ENCODE data around the gene MEF2C.

The MEF2C gene

GRCh38 chr5:88748666-88749065 lies 134.3 kb downstream of the MEF2C start:
- DNase-seq, result no peak

GRCh38 chr5:88746438-88746882 lies 136.5 kb downstream of the MEF2C start:
- DNase-seq, result no peak

- DNase-seq, result no peak
Observed at GRCh38 chr5:88745093-88745696, 137.8 kb downstream of the MEF2C start.

- no peak for DNase-seq
Observed at GRCh38 chr5:88743231-88743834, 139.7 kb downstream of the MEF2C start.

GRCh38 chr5:88741964-88742363 lies 141.0 kb downstream of the MEF2C start:
- no peak for DNase-seq

- no peak for DNase-seq
Observed at GRCh38 chr5:88740604-88741185, 142.3 kb downstream of the MEF2C start.

GRCh38 chr5:88736494-88736893 lies 146.5 kb downstream of the MEF2C start:
- no peak for DNase-seq

GRCh38 chr5:88734983-88735382 lies 148.0 kb downstream of the MEF2C start:
- DNase-seq, result no peak

GRCh38 chr5:88734191-88734640 lies 148.8 kb downstream of the MEF2C start:
- no peak for DNase-seq

- DNase-seq, result peak; percentile 36
Observed at GRCh38 chr5:88732862-88733261, 150.1 kb downstream of the MEF2C start.

- DNase-seq, result peak; percentile 16
Observed at GRCh38 chr5:88732181-88732633, 150.8 kb downstream of the MEF2C start.

GRCh38 chr5:88729829-88730182 lies 153.2 kb downstream of the MEF2C start:
- no peak for DNase-seq

- DNase-seq, result peak; percentile 95
Observed at GRCh38 chr5:88729084-88729828, 153.7 kb downstream of the MEF2C start.

- peak; percentile 11 for DNase-seq
Observed at GRCh38 chr5:88727705-88728313, 155.2 kb downstream of the MEF2C start.

- DNase-seq, result no peak
Observed at GRCh38 chr5:88725454-88725853, 157.5 kb downstream of the MEF2C start.

GRCh38 chr5:88724201-88724600 lies 158.8 kb downstream of the MEF2C start:
- peak; percentile 44 for DNase-seq

GRCh38 chr5:88722546-88723073 lies 160.4 kb downstream of the MEF2C start:
- DNase-seq, result peak; percentile 42

- DNase-seq, result no peak
Observed at GRCh38 chr5:88719434-88719833, 163.6 kb downstream of the MEF2C start.

GRCh38 chr5:88718736-88719135 lies 164.2 kb downstream of the MEF2C start:
- no peak for DNase-seq

- DNase-seq, result no peak
Observed at GRCh38 chr5:88716101-88716500, 166.9 kb downstream of the MEF2C start.

- no peak for DNase-seq
Observed at GRCh38 chr5:88715503-88715902, 167.5 kb downstream of the MEF2C start.

GRCh38 chr5:88713818-88714217 lies 169.2 kb downstream of the MEF2C start:
- DNase-seq, result no peak
